Neural progenitor cell (in vitro differentiated cells): ENCODE data around the gene LGR6.

Source experiments
- EZH2 ChIP-seq: fragments of 200-600 bp; sonication (generic); IDR thresholded peaks from 2 replicates; pipeline ENCODE4 v1.6.1; 2017; ENCODE audit warnings: antibody characterized with exemption, mild to moderate bottlenecking, moderate library complexity
- TF ChIP-seq, protein P1 (sequence below): fragments of 200-600 bp; sonication (generic); IDR thresholded peaks from 2 replicates; pipeline ENCODE4 v1.5.1; 2017; ENCODE audit warnings: antibody characterized with exemption, mild to moderate bottlenecking

GRCh38 chr1:202172015-202172355, 21.6 kb upstream of the LGR6 start:
- TF ChIP-seq, protein P1, sequence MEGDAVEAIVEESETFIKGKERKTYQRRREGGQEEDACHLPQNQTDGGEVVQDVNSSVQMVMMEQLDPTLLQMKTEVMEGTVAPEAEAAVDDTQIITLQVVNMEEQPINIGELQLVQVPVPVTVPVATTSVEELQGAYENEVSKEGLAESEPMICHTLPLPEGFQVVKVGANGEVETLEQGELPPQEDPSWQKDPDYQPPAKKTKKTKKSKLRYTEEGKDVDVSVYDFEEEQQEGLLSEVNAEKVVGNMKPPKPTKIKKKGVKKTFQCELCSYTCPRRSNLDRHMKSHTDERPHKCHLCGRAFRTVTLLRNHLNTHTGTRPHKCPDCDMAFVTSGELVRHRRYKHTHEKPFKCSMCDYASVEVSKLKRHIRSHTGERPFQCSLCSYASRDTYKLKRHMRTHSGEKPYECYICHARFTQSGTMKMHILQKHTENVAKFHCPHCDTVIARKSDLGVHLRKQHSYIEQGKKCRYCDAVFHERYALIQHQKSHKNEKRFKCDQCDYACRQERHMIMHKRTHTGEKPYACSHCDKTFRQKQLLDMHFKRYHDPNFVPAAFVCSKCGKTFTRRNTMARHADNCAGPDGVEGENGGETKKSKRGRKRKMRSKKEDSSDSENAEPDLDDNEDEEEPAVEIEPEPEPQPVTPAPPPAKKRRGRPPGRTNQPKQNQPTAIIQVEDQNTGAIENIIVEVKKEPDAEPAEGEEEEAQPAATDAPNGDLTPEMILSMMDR = no peak
- TF ChIP-seq EZH2 = no peak
